Stimulated activated CD4-positive, alpha-beta T cell treated with anti-CD3 and anti-CD28 coated beads, TNF-alpha, amount 100 ng/mL, for 4 hours (primary cell): ENCODE data around the gene CAPN15.
A peak's percentile ranks its signal among the peaks of the same experiment; 100 is the strongest.

Experiments
- DNase-seq, 3 experiments: peaks; one replicate each; pipeline ENCODE4 v3.0.0-alpha.2; 2020; ENCODE audit warnings: low read depth in 3 of 3

The CAPN15 gene

GRCh38 chr16:525520-526180 lies 1.9 kb upstream of the CAPN15 start:
- peak; percentile 50 to 62 (median 56) for DNase-seq

GRCh38 chr16:526181-527014 lies 1.1 kb upstream of the CAPN15 start:
- DNase-seq, result peak in 1 of 3 experiments; percentile 25

GRCh38 chr16:528111-529011 lies 849 bp downstream of the CAPN15 start:
- DNase-seq, result peak in 1 of 3 experiments; percentile 25

- no peak for DNase-seq
Observed at GRCh38 chr16:529012-529575, 1.6 kb downstream of the CAPN15 start.

GRCh38 chr16:530111-530817 lies 2.8 kb downstream of the CAPN15 start:
- no peak for DNase-seq

- no peak for DNase-seq
Observed at GRCh38 chr16:531494-532125, 4.1 kb downstream of the CAPN15 start.

GRCh38 chr16:533391-534123 lies 6.0 kb downstream of the CAPN15 start:
- DNase-seq, result no peak

- no peak for DNase-seq
Observed at GRCh38 chr16:534135-534534, 6.6 kb downstream of the CAPN15 start.

GRCh38 chr16:534856-535445 lies 7.4 kb downstream of the CAPN15 start:
- DNase-seq, result no peak

- DNase-seq, result no peak
Observed at GRCh38 chr16:535446-536405, 8.2 kb downstream of the CAPN15 start.

GRCh38 chr16:536746-537145 lies 9.2 kb downstream of the CAPN15 start:
- no peak for DNase-seq

GRCh38 chr16:537415-538335 lies 10.2 kb downstream of the CAPN15 start:
- no peak for DNase-seq

GRCh38 chr16:539901-540530 lies 12.5 kb downstream of the CAPN15 start:
- no peak for DNase-seq

- DNase-seq, result no peak
Observed at GRCh38 chr16:540645-541340, 13.3 kb downstream of the CAPN15 start.

- DNase-seq, result no peak
Observed at GRCh38 chr16:543301-544164, 16.0 kb downstream of the CAPN15 start.
